OCI-LY1 (cell line): ENCODE results near the gene PLCD3.

Experiments used
- CTCF ChIP-seq: fragments of 200-600 bp; sonication (generic), shearing (Covaris generic); IDR thresholded peaks from 2 replicates; pipeline ENCODE4 v1.5.1; 2017; ENCODE audit warnings: mild to moderate bottlenecking, antibody characterized with exemption, low read length, moderate library complexity, mixed read lengths
- EZH2 ChIP-seq: fragments of 200-600 bp; sonication (generic), shearing (Covaris generic); IDR thresholded peaks from 2 replicates; pipeline ENCODE4 v1.8.0; 2017; ENCODE audit warnings: borderline replicate concordance, mixed run types, mild to moderate bottlenecking, antibody characterized with exemption, low read length, moderate library complexity, mixed read lengths

DNA sequence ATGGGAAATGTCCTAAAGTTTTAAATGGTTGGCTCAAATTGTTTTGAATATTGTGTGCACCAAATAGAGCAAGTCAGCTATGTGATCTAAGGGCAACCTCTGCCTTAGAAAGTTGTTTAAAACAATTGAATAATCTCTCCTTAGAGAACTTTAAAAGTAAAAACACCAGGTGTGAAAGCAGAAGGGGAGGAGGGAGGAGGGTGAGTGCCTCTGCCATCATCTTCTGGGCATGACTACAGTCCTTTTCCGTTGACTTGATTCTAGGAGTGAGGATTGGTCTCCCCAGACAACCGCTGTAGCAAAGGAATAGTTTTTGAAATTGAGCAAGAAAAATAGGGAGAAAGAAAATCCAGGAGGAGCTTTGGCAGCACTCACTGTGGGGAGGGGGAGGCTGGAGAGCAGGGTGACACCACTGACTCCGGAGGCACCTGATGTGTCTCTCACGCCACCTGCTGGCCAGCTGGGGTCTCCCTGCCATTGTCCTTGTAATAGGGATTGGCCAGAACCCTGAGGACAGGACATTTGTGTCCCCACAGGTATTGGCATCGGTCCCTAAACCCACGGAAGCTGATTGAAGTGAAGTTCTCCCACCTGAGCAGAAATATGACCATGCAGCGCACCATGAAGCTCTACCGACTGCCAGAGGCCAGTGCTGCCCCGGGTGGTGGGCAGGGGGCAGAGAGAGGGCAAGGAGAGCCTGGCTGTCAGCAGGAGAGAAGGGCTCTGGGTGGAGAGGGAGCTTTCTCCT is 33.3 kb downstream of the PLCD3 start:
- TF ChIP-seq CTCF (peak; percentile 92), EZH2 (no peak)
